HG03095 (cell line): Measurements from ENCODE around the gene CMIP.

Experiments used
- ATAC-seq: cut with Tn5 transposase; IDR thresholded peaks from one replicate; pipeline ENCODE4 v1.9.1; 2021; ENCODE audit warnings: moderate library complexity; ENCODE audit not compliant: unreplicated experiment

CMIP gene

DNA sequence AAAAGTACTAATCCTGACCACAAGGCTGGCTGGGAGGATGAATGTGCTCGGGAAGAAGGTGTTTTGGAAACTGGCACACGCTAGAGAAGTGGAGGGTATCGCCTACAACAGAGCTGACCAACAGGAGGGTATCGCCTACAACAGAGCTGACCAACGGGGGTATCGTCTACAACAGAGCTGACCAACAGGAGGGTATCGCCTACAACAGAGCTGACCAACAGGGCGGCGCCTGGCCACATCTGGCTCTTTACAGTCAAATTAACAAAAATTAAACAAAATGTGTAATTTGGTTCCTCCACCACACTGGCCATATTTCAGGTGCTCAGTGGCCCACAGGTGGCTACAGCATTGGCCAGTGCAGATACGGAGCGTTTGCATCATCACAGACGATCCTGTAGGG lies 153.5 kb downstream of the CMIP start:
- no peak for ATAC-seq

DNA sequence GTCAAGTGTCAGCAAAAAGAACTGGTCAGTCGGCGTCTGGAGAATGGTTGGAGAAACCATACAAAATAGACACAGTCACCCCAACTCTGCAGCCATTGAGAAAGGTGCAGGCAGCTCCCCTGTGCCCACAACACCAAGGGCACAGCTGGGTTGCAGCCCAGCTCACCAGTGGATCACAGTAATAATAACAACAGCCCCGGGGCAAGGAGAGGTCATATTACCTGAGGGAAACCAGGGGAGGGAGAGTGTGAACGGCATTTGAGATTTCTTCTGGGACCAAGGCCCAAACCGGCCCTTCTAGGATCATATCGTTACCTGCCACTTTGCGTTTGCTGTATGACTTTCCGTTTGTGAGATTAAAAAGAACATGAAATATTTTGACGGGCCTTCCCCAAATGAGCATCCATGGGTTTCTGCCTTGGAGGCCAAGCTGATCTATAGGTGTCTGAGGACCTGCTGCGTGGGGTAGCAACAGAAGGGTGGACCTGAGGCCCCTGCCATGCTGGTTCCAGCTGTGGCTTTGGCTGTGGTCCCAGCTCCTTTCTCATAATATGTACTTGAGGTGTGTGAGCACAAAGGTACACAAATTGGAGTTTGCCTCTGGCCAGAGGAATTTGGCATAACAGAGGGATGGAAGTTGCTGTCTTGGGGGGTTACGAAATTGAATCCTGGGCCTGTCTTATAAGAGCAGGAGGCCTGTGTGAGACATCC lies 154.6 kb downstream of the CMIP start:
- no peak for ATAC-seq

DNA sequence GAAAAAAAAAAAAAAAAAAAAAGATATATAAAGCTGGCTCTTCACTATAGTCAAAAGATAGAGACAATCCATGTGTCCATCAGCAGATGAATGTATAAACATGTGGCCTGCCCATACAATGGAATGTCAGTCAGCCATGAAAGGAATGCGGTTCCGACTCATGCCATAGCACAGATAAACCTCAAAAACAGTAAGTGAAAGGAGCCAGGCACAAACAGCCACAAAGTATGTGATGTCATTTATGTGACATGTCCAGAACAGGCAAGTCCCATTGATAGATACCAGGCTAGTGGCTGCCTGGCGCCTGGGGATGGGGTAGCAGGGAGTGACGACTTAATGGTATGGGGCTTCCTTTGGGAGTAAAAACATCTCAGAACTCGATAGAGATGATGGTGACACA lies 155.7 kb downstream of the CMIP start:
- ATAC-seq: no peak

DNA sequence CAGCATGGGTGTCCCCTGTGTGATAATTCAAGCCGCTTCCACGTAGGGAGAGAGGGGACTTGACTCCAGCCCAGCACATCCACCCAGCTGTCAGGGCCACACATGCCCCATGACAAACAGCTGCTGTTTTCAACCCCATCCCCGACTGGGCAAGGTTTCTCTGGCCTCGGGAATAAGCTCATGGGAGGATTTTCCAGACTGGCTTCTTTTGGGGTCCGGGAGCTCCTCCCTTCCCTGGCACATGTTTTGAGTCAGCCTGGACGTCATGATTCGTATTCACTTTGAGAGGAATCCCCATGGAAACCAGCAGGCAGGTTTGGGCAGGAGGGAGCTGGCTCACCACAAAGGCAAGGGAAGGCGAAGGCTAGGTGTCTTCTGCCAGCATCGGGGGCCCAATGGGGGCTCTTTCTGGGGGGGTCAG lies 156.4 kb downstream of the CMIP start:
- ATAC-seq: no peak

- no peak for ATAC-seq
Observed at GRCh38 chr16:81601601-81602255, 157.1 kb downstream of the CMIP start.

- no peak for ATAC-seq
Observed at GRCh38 chr16:81602256-81602776, 157.7 kb downstream of the CMIP start.

DNA sequence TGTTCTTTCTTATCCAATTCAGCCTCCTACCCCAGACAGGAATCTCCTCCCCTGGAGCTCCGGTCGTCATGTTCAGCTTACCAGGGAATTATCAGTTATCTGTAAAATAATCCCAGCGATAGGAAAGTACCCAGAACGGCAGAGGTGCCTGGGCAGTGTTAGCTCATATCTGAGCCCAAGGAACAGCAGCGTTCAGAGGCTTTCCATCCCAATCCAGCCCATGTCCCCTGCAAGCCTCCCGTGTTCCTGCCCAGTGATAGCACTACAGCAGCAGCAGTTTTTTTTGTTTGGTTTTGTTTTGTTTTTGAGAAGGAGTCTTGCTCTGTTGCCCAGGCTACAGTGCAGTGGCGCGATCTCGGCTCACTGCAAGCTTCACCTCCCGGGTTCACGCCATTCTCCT lies 158.2 kb downstream of the CMIP start:
- no peak for ATAC-seq

DNA sequence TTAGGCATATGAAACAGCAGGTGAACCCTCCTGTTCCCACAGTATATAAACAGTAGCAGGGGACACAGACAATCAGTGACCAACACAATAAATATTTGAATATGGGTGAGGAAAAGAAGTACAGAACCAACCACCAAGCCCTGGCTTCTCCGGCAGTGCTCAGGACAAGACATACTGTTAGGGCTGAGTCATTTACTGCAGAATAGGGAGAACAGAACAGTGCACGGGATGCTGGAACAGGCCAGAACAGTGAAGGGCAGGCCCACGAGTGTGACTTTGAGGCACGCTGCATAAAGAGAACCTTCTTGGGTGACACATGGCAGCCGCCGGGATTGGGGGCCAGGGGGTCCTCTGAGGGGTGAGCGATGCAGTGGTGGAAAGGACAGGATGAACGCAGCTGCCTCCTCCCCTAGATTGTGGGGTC lies 160.4 kb downstream of the CMIP start:
- no peak for ATAC-seq

- ATAC-seq: no peak
Observed at GRCh38 chr16:81606039-81606438, 161.4 kb downstream of the CMIP start.

- ATAC-seq: no peak
Observed at GRCh38 chr16:81607006-81607405, 162.4 kb downstream of the CMIP start.

DNA sequence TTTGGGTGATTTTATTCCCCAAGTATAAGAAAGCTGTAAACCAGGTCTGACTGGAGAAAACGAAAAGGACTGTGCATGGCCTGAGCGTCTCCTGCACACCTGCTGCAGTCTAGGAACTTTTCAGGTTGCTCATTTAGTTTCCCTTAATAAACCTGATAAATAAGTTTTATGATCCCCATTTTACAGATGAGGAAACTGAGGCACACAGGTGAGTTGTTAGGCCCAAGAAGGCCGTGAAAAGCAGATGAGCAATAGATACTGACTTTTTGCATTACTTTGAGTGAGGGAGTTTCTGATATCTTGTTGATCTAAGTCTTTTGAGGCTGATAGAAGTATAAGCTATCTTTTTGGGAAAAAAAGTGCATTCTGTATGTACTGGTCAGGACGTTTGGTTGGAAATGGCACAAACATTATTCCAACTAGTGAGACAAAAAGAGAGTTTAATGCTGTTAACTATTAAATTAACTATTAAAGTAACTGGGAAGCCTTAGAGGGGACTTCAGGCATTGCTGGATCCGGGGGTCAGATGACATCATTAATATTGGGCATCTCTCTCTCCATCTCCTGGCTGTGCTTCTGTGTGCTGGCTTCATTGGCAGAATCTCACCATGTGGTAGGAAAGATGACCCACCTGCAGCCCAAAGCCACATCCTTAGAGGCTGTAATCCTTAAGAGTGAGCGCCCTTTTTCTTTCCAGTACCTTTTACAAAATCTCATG lies 163.4 kb downstream of the CMIP start:
- no peak for ATAC-seq

DNA sequence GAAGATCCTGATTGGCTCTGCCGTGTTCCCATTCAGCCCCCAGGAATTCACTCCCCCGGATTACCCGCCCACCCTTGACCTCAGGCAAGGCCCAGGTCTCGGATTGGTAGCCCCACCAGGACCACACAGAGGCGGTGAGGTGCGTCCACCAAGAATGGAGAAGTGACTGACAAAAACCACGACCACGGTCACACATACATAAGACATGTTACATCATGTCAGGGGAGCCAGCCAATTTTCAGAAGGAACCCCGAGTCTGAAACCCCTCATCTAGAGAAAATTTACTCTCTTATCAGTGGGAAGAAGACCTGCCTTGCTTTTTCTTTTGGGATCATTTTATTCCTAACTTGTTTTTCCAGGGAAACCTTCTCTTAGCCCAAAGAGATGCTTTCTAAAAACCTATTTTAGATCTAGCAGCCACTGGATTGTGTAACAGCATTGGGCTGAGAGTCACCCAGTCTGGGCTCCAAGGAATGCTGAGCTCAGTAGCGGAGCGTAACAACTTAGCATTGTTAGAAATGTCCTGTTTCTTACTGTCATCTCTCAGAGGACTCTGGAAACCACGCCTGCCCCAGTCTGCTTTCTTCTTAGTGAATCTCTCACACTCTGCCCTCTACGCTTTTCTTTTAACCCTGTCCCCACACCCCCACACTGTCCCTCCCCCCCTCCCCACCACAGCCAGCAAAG lies 164.1 kb downstream of the CMIP start:
- ATAC-seq: no peak

DNA sequence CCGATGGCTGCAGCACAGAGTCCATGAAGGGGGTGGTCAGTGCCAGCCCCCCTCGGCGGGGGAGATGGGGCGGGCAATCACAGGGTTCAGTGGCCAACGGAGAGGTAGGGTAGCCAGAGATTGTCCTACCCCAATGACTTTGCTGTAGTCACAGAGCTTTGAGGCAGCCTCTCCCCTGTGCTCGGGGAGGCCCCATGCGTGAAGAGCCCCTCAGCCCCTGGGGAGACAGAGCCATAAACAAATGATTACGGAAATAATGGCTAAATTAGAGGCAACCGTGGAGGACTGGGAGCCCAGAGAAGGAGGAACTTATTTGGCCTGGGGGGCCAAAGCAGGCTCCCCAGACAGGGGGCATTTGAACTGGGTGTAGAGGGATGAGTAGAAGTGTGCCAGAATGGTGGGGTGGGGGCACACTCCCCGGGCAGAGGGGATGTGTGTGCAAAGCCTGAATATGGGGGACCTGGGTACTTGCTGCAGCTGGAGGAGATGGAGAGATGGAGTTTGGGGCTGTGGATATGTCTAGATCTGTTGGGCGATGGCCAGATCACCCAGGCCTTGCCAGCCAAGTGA lies 164.8 kb downstream of the CMIP start:
- ATAC-seq: no peak

DNA sequence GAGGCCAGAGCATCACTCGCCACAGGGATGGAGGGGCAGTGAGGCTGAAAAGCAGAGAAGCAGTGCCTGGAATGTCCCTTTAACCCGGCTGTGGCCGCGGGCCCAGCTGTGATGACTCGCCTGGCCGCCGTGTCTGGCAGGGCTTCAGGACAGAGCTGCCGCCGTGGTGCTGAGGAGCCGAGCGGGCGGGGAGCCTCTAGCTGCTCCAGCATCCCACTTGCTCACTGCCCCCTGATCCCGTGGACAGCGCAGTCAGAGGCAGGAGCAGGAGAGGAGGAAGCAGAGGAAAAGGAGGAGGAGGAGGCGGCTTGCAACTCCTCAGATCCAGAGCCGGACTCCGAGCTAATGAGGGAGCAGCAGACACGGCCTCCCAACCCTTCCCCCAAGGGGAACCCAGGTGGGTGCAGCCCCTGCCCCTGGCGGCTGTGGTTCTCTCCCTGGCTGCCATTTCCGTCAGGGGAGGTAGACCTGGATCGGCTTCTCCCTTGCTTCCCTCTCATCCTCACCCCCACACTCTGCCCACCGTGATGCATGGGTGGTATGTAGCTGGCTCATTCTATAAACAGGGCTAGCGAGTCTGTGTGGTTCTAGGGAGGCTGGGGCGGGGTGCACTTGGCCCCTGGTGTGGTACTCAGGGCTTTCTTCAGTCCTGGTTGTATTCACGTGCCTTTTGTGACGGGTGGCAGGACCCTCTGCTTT lies 165.7 kb downstream of the CMIP start:
- ATAC-seq: no peak

GRCh38 chr16:81610936-81611335 lies 166.3 kb downstream of the CMIP start:
- no peak for ATAC-seq

GRCh38 chr16:81611721-81612120 lies 167.1 kb downstream of the CMIP start:
- ATAC-seq: no peak

DNA sequence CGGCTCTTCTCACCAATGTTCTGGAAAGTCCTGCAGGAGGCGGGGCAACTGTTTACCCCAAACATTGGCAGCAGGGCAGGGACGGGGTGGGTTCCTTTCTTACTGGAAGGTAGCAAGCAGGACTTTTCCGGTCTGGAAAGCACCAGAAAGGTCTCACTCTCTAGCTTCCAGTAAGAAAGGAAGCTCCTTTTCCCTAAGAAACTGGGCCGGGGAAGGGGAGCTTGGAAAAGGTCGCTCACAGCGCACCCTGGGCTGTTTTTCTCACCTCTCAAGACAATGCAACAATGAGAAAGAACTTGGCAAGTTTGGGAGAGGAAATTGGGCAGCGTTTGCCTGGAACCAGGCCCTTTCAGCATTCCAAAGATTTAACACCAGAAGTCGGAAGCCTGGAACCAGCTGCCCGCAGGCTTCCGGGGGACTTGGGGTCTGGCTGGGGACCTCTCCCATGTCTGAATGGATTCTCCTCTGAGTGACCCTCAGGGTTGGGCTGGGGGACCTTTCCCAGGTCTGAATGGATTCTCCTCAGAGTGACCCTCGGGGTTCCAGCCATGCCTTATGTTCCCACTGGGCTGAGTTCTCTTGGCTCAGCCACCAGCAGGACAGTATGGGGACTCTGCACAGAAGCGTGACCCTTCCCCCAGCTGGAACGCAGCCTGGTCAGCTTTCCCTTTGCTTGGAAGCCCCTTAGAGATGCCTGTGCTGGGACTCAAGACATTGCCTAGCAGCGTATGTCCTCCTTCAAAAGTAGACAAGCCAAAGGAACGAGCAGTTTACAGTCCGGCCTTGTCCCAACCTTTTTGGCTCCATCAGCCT lies 167.9 kb downstream of the CMIP start:
- no peak for ATAC-seq

DNA sequence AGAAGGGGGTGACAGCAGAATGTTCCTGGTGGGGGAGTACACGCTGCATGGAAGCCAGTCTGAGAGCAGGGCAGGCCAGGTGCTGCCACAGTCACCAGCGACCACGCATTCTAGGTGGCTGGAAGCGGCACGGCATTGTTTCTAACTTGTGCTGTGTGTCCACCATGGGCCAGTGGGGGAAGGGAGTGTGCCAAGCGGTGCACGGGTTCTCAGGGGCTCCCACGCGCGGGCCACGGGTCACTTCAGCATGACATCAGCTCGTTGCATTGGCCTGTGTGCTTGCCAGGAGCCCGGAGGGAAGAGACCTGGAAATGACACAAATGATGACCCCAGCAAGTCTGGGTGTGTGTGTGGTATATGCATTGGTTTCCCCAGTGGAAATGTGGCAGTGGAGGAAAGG lies 169.6 kb downstream of the CMIP start:
- ATAC-seq: no peak

DNA sequence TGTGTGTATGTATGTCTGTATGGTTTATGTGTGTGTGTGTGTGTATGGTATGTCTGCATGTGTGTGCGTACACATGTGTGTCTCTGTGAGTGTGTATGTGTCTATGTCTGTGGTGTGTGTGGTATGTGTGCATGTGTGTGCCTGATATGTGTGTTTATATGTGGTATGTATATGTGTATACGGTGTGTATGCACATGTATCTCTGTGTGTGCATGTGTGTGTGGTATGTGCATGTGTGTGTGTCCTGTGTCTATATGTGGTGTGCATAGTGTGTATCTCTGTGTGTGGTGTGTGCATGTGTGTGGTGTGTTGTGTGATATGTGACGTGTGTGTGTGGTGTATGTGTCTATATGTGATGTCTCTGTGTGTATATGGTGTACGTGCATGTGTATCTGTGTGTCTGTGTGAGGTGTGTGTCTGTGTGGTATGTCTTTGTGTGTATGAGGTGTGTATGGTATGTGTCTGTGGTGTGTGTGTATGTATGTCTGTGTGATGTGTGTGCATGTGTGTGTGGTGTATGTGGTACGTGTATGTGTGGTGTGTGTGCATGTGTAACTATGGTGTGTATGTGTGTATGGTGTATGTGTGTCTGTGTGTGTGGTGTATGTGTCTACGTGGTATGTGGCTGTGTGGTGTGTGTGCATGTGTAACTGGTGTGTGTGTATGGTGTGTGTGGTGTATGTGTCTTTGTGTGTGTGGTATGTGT lies 170.2 kb downstream of the CMIP start:
- ATAC-seq: no peak
